HEK293 (cell line): ENCODE data around the gene CFAP58.

Experiments
- PRDM1 ChIP-seq: fragments of 450-650 bp; formaldehyde crosslinking; IDR thresholded peaks from 2 replicates; pipeline ENCODE4; 2016; ENCODE audit warnings: missing biosample characterization, missing genetic modification characterization
- PRDM10 ChIP-seq: fragments of 450-650 bp; formaldehyde crosslinking; IDR thresholded peaks from 2 replicates; pipeline ENCODE4 v1.5.1; 2016; ENCODE audit warnings: missing biosample characterization, missing genetic modification characterization
- PRDM4 ChIP-seq: fragments of 450-650 bp; formaldehyde crosslinking; IDR thresholded peaks from 2 replicates; pipeline ENCODE4 v1.5.1; 2017; ENCODE audit warnings: missing biosample characterization, missing genetic modification characterization
- RBAK ChIP-seq: fragments of 450-650 bp; formaldehyde crosslinking; IDR thresholded peaks from 2 replicates; pipeline ENCODE4 v1.5.1; 2016; ENCODE audit warnings: missing biosample characterization, missing genetic modification characterization
- ZBTB8A ChIP-seq: fragments of 450-650 bp; formaldehyde crosslinking; IDR thresholded peaks from 2 replicates; pipeline ENCODE4 v1.5.1; 2016; ENCODE audit warnings: missing biosample characterization, missing genetic modification characterization
- ZFP41 ChIP-seq: fragments of 450-650 bp; formaldehyde crosslinking; IDR thresholded peaks from 2 replicates; pipeline ENCODE4 v1.5.1; 2016; ENCODE audit warnings: missing biosample characterization, missing genetic modification characterization, borderline replicate concordance
- ZIC2 ChIP-seq: fragments of 450-650 bp; formaldehyde crosslinking; IDR thresholded peaks from 2 replicates; pipeline ENCODE4 v1.5.1; 2016; ENCODE audit warnings: missing biosample characterization, missing genetic modification characterization
- ZNF112 ChIP-seq: fragments of 450-650 bp; formaldehyde crosslinking; IDR thresholded peaks from 2 replicates; pipeline ENCODE4 v1.5.0; 2017; ENCODE audit warnings: missing biosample characterization, missing genetic modification characterization
- ZNF266 ChIP-seq: fragments of 450-650 bp; formaldehyde crosslinking; IDR thresholded peaks from 2 replicates; pipeline ENCODE4 v1.5.1; 2016; ENCODE audit warnings: missing biosample characterization, missing genetic modification characterization, low read depth
- ZNF354C ChIP-seq: fragments of 450-650 bp; formaldehyde crosslinking; IDR thresholded peaks from 2 replicates; pipeline ENCODE4 v1.5.1; 2016; ENCODE audit warnings: missing biosample characterization, missing genetic modification characterization, low read depth, borderline replicate concordance
- ZNF423 ChIP-seq: fragments of 450-650 bp; formaldehyde crosslinking; IDR thresholded peaks from 2 replicates; pipeline ENCODE4 v1.5.1; 2016; ENCODE audit warnings: missing biosample characterization, missing genetic modification characterization
- ZNF548 ChIP-seq: fragments of 450-650 bp; formaldehyde crosslinking; IDR thresholded peaks from 2 replicates; pipeline ENCODE4 v1.5.1; 2016; ENCODE audit warnings: missing biosample characterization, missing genetic modification characterization
- ZNF600 ChIP-seq: fragments of 450-650 bp; formaldehyde crosslinking; IDR thresholded peaks from 2 replicates; pipeline ENCODE4 v1.5.1; 2016; ENCODE audit warnings: missing biosample characterization, missing genetic modification characterization
- TF ChIP-seq, protein P1 (sequence below): fragments of 450-650 bp; formaldehyde crosslinking; IDR thresholded peaks from 2 replicates; pipeline ENCODE4 v1.5.1; 2017; ENCODE audit warnings: missing biosample characterization, missing genetic modification characterization
- TF ChIP-seq, protein P2 (sequence below): fragments of 450-650 bp; formaldehyde crosslinking; IDR thresholded peaks from 2 replicates; pipeline ENCODE4 v1.5.1; 2016; ENCODE audit warnings: missing biosample characterization, missing genetic modification characterization
- TF ChIP-seq, protein P3 (sequence below): fragments of 450-650 bp; formaldehyde crosslinking; IDR thresholded peaks from 2 replicates; pipeline ENCODE4 v1.5.0; 2017; ENCODE audit warnings: missing biosample characterization, missing genetic modification characterization, borderline replicate concordance
- TF ChIP-seq, protein P4 (sequence below): fragments of 450-650 bp; formaldehyde crosslinking; IDR thresholded peaks from 2 replicates; pipeline ENCODE4 v1.5.1; 2016; ENCODE audit warnings: missing biosample characterization, missing genetic modification characterization
- TF ChIP-seq, protein P5 (sequence below): fragments of 450-650 bp; formaldehyde crosslinking; IDR thresholded peaks from 2 replicates; pipeline ENCODE4 v1.5.1; 2017; ENCODE audit warnings: missing biosample characterization, mild to moderate bottlenecking, missing genetic modification characterization, moderate library complexity

Gene CFAP58

GRCh38 chr10:104337985-104338735, 15.5 kb upstream of the CFAP58 start, which contains the start of gene ITPRIP (continued):
- TF ChIP-seq, protein P1, sequence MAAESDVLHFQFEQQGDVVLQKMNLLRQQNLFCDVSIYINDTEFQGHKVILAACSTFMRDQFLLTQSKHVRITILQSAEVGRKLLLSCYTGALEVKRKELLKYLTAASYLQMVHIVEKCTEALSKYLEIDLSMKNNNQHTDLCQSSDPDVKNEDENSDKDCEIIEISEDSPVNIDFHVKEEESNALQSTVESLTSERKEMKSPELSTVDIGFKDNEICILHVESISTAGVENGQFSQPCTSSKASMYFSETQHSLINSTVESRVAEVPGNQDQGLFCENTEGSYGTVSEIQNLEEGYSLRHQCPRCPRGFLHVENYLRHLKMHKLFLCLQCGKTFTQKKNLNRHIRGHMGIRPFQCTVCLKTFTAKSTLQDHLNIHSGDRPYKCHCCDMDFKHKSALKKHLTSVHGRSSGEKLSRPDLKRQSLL (tag by site-specific recombination), result no peak; the same call in 1 of the 2 replicates
- TF ChIP-seq ZNF266 (tag by site-specific recombination) (no peak), ZIC2 (tag by site-specific recombination) (no peak), ZBTB8A (tag by site-specific recombination) (peak; percentile 63), ZFP41 (tag by site-specific recombination) (no peak), PRDM4 (tag by site-specific recombination) (0 out of 2 replicates have a peak, but pooled peaks have one; percentile 22), RBAK (no peak), ZNF600 (tag by site-specific recombination) (peak; percentile 49; the same call in 1 of the 2 replicates), PRDM1 (tag by site-specific recombination) (no peak), ZNF354C (tag by site-specific recombination) (no peak), ZNF423 (tag by site-specific recombination) (no peak), ZNF112 (tag by site-specific recombination) (no peak), ZNF548 (no peak), PRDM10 (tag by site-specific recombination) (no peak; the same call in 1 of the 2 replicates)
- TF ChIP-seq, protein P2, sequence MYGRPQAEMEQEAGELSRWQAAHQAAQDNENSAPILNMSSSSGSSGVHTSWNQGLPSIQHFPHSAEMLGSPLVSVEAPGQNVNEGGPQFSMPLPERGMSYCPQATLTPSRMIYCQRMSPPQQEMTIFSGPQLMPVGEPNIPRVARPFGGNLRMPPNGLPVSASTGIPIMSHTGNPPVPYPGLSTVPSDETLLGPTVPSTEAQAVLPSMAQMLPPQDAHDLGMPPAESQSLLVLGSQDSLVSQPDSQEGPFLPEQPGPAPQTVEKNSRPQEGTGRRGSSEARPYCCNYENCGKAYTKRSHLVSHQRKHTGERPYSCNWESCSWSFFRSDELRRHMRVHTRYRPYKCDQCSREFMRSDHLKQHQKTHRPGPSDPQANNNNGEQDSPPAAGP (tag by site-specific recombination), result peak; percentile 47; the same call in 1 of the 2 replicates
- TF ChIP-seq, protein P3, sequence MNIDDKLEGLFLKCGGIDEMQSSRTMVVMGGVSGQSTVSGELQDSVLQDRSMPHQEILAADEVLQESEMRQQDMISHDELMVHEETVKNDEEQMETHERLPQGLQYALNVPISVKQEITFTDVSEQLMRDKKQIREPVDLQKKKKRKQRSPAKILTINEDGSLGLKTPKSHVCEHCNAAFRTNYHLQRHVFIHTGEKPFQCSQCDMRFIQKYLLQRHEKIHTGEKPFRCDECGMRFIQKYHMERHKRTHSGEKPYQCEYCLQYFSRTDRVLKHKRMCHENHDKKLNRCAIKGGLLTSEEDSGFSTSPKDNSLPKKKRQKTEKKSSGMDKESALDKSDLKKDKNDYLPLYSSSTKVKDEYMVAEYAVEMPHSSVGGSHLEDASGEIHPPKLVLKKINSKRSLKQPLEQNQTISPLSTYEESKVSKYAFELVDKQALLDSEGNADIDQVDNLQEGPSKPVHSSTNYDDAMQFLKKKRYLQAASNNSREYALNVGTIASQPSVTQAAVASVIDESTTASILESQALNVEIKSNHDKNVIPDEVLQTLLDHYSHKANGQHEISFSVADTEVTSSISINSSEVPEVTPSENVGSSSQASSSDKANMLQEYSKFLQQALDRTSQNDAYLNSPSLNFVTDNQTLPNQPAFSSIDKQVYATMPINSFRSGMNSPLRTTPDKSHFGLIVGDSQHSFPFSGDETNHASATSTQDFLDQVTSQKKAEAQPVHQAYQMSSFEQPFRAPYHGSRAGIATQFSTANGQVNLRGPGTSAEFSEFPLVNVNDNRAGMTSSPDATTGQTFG (tag by site-specific recombination), result no peak
- TF ChIP-seq, protein P4, sequence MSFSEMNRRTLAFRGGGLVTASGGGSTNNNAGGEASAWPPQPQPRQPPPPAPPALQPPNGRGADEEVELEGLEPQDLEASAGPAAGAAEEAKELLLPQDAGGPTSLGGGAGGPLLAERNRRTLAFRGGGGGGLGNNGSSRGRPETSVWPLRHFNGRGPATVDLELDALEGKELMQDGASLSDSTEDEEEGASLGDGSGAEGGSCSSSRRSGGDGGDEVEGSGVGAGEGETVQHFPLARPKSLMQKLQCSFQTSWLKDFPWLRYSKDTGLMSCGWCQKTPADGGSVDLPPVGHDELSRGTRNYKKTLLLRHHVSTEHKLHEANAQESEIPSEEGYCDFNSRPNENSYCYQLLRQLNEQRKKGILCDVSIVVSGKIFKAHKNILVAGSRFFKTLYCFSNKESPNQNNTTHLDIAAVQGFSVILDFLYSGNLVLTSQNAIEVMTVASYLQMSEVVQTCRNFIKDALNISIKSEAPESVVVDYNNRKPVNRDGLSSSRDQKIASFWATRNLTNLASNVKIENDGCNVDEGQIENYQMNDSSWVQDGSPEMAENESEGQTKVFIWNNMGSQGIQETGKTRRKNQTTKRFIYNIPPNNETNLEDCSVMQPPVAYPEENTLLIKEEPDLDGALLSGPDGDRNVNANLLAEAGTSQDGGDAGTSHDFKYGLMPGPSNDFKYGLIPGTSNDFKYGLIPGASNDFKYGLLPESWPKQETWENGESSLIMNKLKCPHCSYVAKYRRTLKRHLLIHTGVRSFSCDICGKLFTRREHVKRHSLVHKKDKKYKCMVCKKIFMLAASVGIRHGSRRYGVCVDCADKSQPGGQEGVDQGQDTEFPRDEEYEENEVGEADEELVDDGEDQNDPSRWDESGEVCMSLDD (tag by site-specific recombination), result peak; percentile 34; the same call in 1 of the 2 replicates
- TF ChIP-seq, protein P5, sequence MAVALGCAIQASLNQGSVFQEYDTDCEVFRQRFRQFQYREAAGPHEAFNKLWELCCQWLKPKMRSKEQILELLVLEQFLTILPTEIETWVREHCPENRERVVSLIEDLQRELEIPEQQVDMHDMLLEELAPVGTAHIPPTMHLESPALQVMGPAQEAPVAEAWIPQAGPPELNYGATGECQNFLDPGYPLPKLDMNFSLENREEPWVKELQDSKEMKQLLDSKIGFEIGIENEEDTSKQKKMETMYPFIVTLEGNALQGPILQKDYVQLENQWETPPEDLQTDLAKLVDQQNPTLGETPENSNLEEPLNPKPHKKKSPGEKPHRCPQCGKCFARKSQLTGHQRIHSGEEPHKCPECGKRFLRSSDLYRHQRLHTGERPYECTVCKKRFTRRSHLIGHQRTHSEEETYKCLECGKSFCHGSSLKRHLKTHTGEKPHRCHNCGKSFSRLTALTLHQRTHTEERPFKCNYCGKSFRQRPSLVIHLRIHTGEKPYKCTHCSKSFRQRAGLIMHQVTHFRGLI, result no peak; the same call in 1 of the 2 replicates
